Astrocyte (in vitro differentiated cells and primary cell): ENCODE data around the gene RMND5A. TPM values are rescaled to one million over a fixed set of nuclear protein-coding genes. Genes with fewer than 3 reads are reported as not detected.

Experiments used
- DNase-seq: peaks from one replicate; pipeline ENCODE4 v3.0.0-alpha.2; 2010; ENCODE audit warnings: low read depth
- FAIRE-seq: peaks from 2 replicates; lab custom pipeline; 2011; peaks lifted over from hg19 to GRCh38; lab: Jason Lieb, UNC
- H2AFZ ChIP-seq: 2 replicates; pipeline ENCODE4 v1.6.0; 2012; ENCODE audit warnings: low read depth, low read length, inconsistent platforms
- H3K27ac ChIP-seq: 2 replicates; pipeline ENCODE4 v1.5.1; 2011; ENCODE audit warnings: low read depth, low read length, inconsistent platforms
- H3K27me3 ChIP-seq: 2 replicates; pipeline ENCODE4 v1.6.0; 2011; ENCODE audit warnings: low read length, inconsistent platforms; ENCODE audit not compliant: insufficient read depth
- H3K36me3 ChIP-seq: 2 replicates; pipeline ENCODE4 v1.5.1; 2011; ENCODE audit warnings: low read length, inconsistent platforms; ENCODE audit not compliant: insufficient read depth
- H3K4me1 ChIP-seq: 2 replicates; pipeline ENCODE4 v1.5.1; 2011; ENCODE audit warnings: low read length, inconsistent platforms; ENCODE audit not compliant: insufficient read depth
- H3K4me2 ChIP-seq: 2 replicates; pipeline ENCODE4 v1.6.0; 2012; ENCODE audit warnings: low read length, inconsistent platforms
- H3K4me3 ChIP-seq: 2 replicates; pipeline ENCODE4 v1.5.1; 2011; ENCODE audit warnings: low read depth, mild to moderate bottlenecking, low read length, inconsistent platforms; ENCODE audit not compliant: insufficient read depth
- H3K79me2 ChIP-seq: 2 replicates; pipeline ENCODE4 v1.6.0; 2012; ENCODE audit warnings: mild to moderate bottlenecking, low read length, inconsistent platforms; ENCODE audit not compliant: insufficient read depth
- H3K9ac ChIP-seq: 2 replicates; pipeline ENCODE4 v1.6.0; 2012; ENCODE audit warnings: mild to moderate bottlenecking, low read length, inconsistent platforms
- H3K9me3 ChIP-seq: 2 replicates; pipeline ENCODE4 v1.5.1; 2012; ENCODE audit warnings: low read depth, mild to moderate bottlenecking, low read length, inconsistent platforms; ENCODE audit not compliant: insufficient read depth
- H4K20me1 ChIP-seq: 2 replicates; pipeline ENCODE4 v1.6.0; 2012; ENCODE audit warnings: low read length, inconsistent platforms; ENCODE audit not compliant: insufficient read depth
- H3K27ac Mint-ChIP-seq: one replicate; pipeline ENCODE4 v1.8.0; 2021; ENCODE audit warnings: mild to moderate bottlenecking, mixed read lengths; ENCODE audit not compliant: unreplicated experiment
- H3K27me3 Mint-ChIP-seq: one replicate; pipeline ENCODE4 v1.8.0; 2021; ENCODE audit warnings: low read depth, mixed read lengths; ENCODE audit not compliant: unreplicated experiment
- H3K36me3 Mint-ChIP-seq: one replicate; pipeline ENCODE4 v1.8.0; 2021; ENCODE audit warnings: low read depth, mixed read lengths; ENCODE audit not compliant: unreplicated experiment
- H3K4me1 Mint-ChIP-seq: one replicate; pipeline ENCODE4 v1.8.0; 2021; ENCODE audit warnings: low read depth, mixed read lengths; ENCODE audit not compliant: unreplicated experiment
- H3K4me3 Mint-ChIP-seq: one replicate; pipeline ENCODE4 v1.8.0; 2021; ENCODE audit warnings: mild to moderate bottlenecking, moderate library complexity, mixed read lengths; ENCODE audit not compliant: unreplicated experiment
- H3K9me3 Mint-ChIP-seq: one replicate; pipeline ENCODE4 v1.8.0; 2021; ENCODE audit warnings: mild to moderate bottlenecking, mixed read lengths; ENCODE audit not compliant: unreplicated experiment
- CTCF ChIP-seq: IDR thresholded peaks from 2 replicates; pipeline ENCODE4 v1.5.1; 2011; ENCODE audit warnings: low read depth, mild to moderate bottlenecking, inconsistent platforms, low read length, moderate library complexity; ENCODE audit not compliant: insufficient read depth
- EZH2 ChIP-seq: IDR thresholded peaks from 2 replicates; pipeline ENCODE4 v1.6.1; 2012; ENCODE audit warnings: mild to moderate bottlenecking, low read length, inconsistent platforms; ENCODE audit not compliant: insufficient read depth
- total RNA-seq: library from RNA; stranded (reverse); gene quantifications from 2 replicates; pipeline ENCODE4 v1.2.1, GENCODE V29; 2021

The RMND5A gene
- total RNA-seq, 1 donor from 2014 or later = 33.6 TPM

GRCh38 chr2:86807468-86808275, 87.6 kb downstream of the RMND5A start:
- no peak overlapping the region for H3K27ac ChIP-seq
- H3K4me3 ChIP-seq = peak overlapping the region; percentile 51
- peaks cover 35% of the 10 kb centered on the region for H3K27me3 ChIP-seq
- no peaks in the 10 kb centered on the region for H3K36me3 ChIP-seq
- no peaks in the 10 kb centered on the region for H3K9me3 ChIP-seq
- Mint-ChIP-seq H3K9me3 (no peaks in the 10 kb centered on the region), H3K27ac (no peak overlapping the region), H3K4me3 (peak overlapping the region; percentile 89), H3K27me3 (peaks cover 17% of the 10 kb centered on the region), H3K4me1 (no peaks in the 10 kb centered on the region), H3K36me3 (no peaks in the 10 kb centered on the region)
- TF ChIP-seq EZH2 (peak; percentile 64), CTCF (no peak)
- H4K20me1 ChIP-seq = no peaks in the 10 kb centered on the region
- H3K4me2 ChIP-seq = peak overlapping the region; percentile 95
- H2AFZ ChIP-seq = peak overlapping the region; percentile 87
- H3K9ac ChIP-seq = peak overlapping the region; percentile 35
- H3K79me2 ChIP-seq = no peaks in the 10 kb centered on the region
- H3K4me1 ChIP-seq = peaks cover 14% of the 10 kb centered on the region
- DNase-seq = no peak
- no peak for FAIRE-seq

- no peak overlapping the region for H3K27ac ChIP-seq
- TF ChIP-seq EZH2 (no peak), CTCF (peak; percentile 85)
- peak overlapping the region; percentile 87 for H2AFZ ChIP-seq
These were observed 88.4 kb downstream of the RMND5A start for GRCh38 chr2:86808315-86809161.

More at GRCh38 chr2:86808315-86809161, 88.4 kb downstream of the RMND5A start:
- Mint-ChIP-seq H3K4me1 (no peaks in the 10 kb centered on the region), H3K4me3 (peak overlapping the region; percentile 89), H3K27me3 (peaks cover 17% of the 10 kb centered on the region), H3K9me3 (no peaks in the 10 kb centered on the region), H3K27ac (no peak overlapping the region), H3K36me3 (no peaks in the 10 kb centered on the region)
- no peak for FAIRE-seq
- DNase-seq = peak; percentile 34
- no peaks in the 10 kb centered on the region for H3K79me2 ChIP-seq
- peaks cover 14% of the 10 kb centered on the region for H3K4me1 ChIP-seq
- H3K4me3 ChIP-seq = peak overlapping the region; percentile 51
- H3K27me3 ChIP-seq = peaks cover 35% of the 10 kb centered on the region
- H3K36me3 ChIP-seq = no peaks in the 10 kb centered on the region
- H3K4me2 ChIP-seq = peak overlapping the region; percentile 95
- H3K9me3 ChIP-seq = no peaks in the 10 kb centered on the region
- H4K20me1 ChIP-seq = no peaks in the 10 kb centered on the region
- H3K9ac ChIP-seq = peak overlapping the region; percentile 35
